HG03521 (cell line): Measurements from ENCODE around the gene FAM53B.

Experiments
- ATAC-seq: cut with Tn5 transposase; IDR thresholded peaks from one replicate; pipeline ENCODE4 v1.9.1; 2021; ENCODE audit warnings: mild to moderate bottlenecking, moderate library complexity; ENCODE audit not compliant: unreplicated experiment

FAM53B gene

GRCh38 chr10:124603376-124604213 is 140.6 kb downstream of the FAM53B start:
- ATAC-seq = no peak

GRCh38 chr10:124602646-124603365 is 141.4 kb downstream of the FAM53B start:
- no peak for ATAC-seq

- no peak for ATAC-seq
Observed at GRCh38 chr10:124602121-124602561, 142.0 kb downstream of the FAM53B start.

GRCh38 chr10:124601431-124602120 is 142.6 kb downstream of the FAM53B start:
- ATAC-seq = no peak

- no peak for ATAC-seq
Observed at GRCh38 chr10:124601016-124601415, 143.2 kb downstream of the FAM53B start.

GRCh38 chr10:124600051-124600880 is 143.9 kb downstream of the FAM53B start:
- no peak for ATAC-seq

- no peak for ATAC-seq
Observed at GRCh38 chr10:124599588-124600050, 144.6 kb downstream of the FAM53B start.

- no peak for ATAC-seq
Observed at GRCh38 chr10:124598773-124599587, 145.2 kb downstream of the FAM53B start.

- ATAC-seq = no peak
Observed at GRCh38 chr10:124598196-124598595, 146.0 kb downstream of the FAM53B start.

- ATAC-seq = no peak
Observed at GRCh38 chr10:124597846-124598165, 146.4 kb downstream of the FAM53B start.

GRCh38 chr10:124596962-124597845 is 147.0 kb downstream of the FAM53B start:
- ATAC-seq = no peak

GRCh38 chr10:124596116-124596785 is 147.9 kb downstream of the FAM53B start:
- no peak for ATAC-seq

- no peak for ATAC-seq
Observed at GRCh38 chr10:124595143-124595883, 148.9 kb downstream of the FAM53B start.

GRCh38 chr10:124594240-124594639 is 149.9 kb downstream of the FAM53B start:
- ATAC-seq = no peak

GRCh38 chr10:124593431-124593985 is 150.7 kb downstream of the FAM53B start:
- ATAC-seq = no peak

- ATAC-seq = no peak
Observed at GRCh38 chr10:124592736-124593430, 151.3 kb downstream of the FAM53B start.

GRCh38 chr10:124592101-124592500 is 152.1 kb downstream of the FAM53B start:
- no peak for ATAC-seq
